HG02763 (cell line): ENCODE measurements around the gene FHDC1.

Source experiments
- ATAC-seq: cut with Tn5 transposase; IDR thresholded peaks from one replicate; pipeline ENCODE4 v1.9.1; 2021; ENCODE audit warnings: mild to moderate bottlenecking, moderate library complexity; ENCODE audit not compliant: unreplicated experiment

FHDC1 gene

DNA sequence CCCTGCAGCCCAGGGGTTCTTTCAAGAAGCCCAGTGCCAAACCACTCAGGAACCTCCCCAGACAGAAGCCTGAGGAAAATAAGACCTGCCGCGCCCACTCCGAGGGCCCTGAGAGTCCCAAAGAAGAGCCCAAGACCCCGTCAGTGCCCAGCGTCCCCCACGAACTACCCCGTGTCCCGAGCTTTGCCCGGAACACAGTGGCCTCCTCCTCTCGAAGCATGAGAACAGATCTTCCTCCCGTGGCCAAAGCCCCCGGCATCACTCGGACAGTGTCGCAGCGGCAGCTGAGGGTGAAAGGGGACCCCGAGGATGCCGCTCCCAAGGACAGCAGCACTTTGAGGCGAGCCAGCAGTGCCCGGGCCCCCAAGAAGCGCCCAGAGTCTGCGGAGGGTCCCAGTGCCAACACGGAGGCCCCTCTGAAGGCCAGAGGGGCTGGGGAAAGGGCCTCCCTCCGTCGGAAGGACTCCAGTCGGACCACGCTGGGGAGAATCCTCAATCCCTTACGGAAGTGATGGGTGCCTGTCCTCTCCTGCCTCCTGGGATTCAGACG, 40.2 kb downstream of the FHDC1 start:
- no peak for ATAC-seq

DNA sequence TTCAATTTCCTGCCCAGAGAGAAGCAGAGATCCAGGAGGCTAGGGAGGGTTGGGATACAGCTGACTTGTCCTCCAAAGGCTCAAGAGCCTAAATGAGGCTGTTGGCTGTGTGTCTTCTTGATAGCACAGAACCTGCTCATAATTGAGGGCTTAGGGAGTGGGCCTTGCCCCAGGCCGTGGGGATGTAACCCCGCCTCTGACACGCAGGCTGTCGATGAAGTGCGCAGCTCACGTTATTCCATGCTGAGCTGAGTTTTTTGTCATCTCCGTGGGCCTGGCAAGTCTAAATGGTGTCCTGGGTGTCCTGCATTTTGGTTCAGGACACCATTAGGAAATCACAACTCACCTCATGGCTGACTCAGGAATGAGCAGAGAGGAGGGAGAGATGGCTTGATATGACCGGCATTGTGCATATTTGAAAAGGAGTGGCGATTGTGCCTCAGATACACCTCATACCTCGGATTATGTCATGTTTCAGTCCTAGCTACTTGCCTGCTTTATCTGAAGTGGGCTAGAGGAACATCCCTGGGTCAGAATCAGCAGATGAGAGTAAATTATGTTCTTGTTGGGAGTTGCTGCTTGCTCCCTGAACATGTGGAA, 43.7 kb downstream of the FHDC1 start:
- ATAC-seq, result no peak

GRCh38 chr4:152981278-152981677, 45.2 kb downstream of the FHDC1 start:
- ATAC-seq, result no peak

DNA sequence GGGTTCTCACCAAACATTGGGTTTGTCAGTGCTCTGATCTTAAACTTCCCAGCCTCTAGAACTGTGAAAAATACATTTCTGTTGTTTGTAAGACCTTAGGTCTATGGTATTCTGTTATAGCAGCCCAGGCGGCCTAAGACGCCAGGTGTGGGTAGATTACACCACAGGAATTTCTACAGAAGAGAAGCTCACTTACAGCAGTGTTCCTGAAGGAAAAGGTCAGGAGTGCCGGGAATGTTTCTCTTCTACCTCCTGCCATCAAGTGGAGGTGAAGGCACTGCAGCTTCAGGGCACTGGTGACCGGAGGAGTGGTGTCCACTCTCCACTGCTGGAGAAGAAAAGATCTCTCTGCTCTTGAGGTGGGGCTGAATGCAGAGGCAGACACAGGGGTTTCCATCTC, 45.7 kb downstream of the FHDC1 start:
- ATAC-seq, result no peak

- ATAC-seq, result no peak
These were observed 47.1 kb downstream of the FHDC1 start for GRCh38 chr4:152983221-152983620.

- no peak for ATAC-seq
These were observed 47.8 kb downstream of the FHDC1 start for GRCh38 chr4:152983774-152984411.

DNA sequence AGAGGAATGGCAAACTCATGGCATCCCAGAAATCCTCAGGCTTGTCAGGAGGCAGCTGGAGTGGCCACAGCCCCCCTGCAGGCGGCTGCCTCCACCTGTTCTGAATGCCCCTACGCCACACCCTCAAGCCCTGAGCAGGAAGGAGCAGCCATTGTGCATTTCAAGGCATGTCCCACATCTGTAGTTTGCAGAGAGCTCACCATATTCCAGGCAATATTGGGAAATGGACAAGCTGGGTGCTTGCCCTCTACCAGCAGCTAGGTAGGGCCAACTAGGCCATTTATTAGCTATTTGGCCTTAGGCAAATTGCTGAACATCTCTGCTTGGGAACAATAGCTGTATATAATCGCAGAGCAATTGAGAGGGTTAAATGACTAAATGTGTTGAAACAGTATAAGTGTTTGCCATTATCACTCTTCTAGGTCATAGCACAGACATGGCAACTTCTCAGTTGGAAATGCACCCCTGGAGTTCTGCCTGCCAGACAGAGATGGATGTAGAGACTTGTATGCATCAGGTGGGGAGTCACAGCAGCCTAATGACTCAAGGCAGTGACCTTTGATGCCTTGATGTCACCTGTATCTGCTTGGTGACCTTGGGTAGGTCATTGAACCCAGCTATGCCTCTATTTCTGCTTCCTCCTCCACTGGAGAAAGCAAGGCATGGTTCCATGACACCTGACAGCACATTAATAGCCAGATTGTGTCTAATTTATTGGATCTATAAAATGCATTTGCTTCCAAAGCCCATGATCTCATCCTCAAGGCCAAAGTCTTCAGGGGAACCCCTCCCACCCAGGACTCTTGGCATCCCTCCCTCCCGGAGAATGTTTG, 52.8 kb downstream of the FHDC1 start:
- no peak for ATAC-seq

DNA sequence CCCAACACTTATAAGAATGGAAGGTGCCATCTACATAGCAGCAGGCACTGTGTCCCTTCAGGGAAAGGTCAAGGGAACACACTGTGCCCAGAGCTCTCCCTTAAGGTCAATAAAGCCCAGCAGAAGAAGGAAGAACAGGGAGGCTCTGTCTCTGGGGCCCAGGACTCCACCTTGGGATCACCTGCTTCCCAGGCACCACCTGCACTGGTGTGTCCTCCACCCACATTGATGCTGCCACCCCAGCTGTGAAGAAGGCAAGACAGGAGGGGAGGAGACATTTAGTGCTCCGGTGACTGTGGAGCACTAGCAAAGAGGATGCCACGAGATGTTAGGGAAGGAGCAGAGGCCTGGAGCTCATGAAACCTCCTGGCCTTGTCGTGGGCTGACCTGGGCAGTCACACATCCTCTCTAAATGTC, 53.4 kb downstream of the FHDC1 start:
- ATAC-seq, result no peak

DNA sequence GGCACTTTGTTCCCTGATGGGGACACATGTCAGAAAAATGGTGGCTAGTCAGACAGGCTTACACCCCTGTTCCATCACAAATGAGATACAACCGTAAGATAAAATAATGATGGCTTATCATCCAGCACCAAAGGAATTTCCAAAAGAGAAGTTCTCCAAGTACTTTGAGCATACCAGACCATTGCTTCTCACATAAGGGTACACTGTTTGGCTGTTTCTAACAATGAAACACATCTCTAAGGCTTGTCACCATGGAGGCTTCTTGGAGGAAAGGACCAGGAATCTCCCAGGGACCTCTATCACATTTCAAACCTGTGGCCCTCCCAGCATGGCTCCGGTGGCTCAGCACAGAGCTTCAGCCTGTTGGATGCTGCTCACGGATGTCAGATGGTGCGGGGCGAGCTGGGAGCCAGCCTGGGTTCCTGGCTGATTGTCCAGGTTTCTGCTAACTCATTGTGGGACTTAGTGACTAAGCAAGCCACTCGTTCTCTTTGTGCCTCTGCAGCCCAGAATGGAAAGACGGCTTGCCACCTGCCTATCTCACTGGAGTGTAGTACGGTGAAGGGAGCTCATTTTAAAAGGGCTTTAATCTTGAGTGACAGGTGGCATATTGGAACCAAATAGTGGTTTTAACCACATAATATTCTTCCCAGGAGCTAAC, 54.5 kb downstream of the FHDC1 start:
- no peak for ATAC-seq

GRCh38 chr4:152991398-152991797, 55.3 kb downstream of the FHDC1 start:
- no peak for ATAC-seq

DNA sequence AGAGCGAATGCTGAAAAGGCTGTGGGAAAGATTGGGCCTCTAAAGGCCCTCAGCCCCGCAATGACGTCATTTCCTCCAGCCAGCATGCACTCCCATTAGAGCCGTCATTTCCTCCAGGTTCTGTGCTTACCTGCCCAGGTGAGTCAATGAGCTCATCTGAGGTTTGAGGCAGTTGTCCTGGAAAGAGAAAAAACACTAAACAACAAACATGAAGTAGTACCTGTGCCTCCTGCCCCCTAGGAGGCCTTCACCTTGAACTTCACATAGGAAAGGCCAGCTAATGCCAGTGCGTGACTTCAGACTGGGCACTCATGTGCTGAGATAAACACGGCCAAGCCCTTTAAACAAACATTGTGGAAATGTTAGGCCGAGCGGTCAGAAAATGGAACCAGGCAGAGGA, 55.9 kb downstream of the FHDC1 start:
- no peak for ATAC-seq

GRCh38 chr4:152992466-152992865, 56.3 kb downstream of the FHDC1 start:
- no peak for ATAC-seq

- no peak for ATAC-seq
These were observed 57.9 kb downstream of the FHDC1 start for GRCh38 chr4:152994038-152994437.

DNA sequence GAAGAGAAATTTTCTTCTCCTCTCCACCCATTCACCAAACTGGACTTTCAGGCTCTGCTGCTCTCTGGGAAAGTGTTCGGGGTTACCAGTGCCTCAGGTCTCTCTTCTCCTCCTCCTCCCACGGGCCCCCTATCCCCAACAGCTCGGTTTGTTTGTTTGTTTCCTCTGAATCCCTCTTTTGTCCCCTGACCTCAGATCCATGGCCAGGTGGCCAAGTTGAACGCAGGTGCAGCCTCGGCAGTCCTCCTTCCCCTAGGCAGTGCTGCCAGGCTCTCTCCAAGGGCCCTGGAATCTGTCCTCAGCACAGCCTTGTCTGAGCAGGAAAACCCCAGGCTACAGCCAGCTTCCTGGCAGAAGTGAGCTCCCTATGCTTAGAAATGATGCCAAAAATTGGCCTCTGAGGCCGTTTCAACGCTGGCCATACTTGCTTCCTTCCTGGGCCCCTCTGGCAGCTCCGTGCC, 60.0 kb downstream of the FHDC1 start:
- no peak for ATAC-seq

DNA sequence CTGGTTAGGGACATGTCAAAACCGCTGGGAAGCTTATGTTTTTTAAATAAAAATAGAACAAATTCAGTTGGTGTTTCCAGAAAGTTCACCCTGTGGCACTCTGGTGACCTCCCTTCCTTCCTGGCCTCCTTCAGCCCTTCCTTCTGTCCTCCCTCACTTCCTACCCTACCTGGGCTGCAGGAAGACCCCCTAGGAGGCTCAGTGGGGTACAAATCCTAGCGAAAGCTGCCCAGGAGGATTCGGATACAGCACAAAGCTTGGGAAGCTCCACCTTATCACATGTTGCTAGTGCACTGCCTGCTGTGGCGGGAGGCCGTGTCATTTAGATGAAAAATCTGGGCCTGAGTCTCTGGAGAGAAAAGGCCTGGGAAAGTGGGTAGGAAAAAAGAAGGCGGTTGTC, 60.5 kb downstream of the FHDC1 start:
- no peak for ATAC-seq

DNA sequence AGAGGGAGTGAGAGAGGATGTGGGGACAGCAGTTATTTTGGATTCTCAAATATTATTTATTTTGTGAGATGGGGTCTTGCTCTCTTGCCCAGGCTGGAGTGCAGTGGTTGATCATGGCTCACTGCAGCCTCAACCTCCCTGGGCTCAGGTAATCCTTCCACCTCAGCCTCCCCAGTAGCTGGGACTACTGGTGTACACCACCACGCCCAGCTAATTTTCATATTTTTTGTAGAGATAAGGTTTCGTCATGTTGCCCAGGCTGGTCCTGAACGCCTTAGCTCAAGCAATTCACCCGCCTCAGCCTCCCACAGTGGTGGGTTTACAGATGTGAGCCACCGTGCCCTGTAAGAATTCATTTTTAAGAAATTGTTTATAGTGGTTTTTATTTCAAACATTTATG, 61.2 kb downstream of the FHDC1 start:
- no peak for ATAC-seq

DNA sequence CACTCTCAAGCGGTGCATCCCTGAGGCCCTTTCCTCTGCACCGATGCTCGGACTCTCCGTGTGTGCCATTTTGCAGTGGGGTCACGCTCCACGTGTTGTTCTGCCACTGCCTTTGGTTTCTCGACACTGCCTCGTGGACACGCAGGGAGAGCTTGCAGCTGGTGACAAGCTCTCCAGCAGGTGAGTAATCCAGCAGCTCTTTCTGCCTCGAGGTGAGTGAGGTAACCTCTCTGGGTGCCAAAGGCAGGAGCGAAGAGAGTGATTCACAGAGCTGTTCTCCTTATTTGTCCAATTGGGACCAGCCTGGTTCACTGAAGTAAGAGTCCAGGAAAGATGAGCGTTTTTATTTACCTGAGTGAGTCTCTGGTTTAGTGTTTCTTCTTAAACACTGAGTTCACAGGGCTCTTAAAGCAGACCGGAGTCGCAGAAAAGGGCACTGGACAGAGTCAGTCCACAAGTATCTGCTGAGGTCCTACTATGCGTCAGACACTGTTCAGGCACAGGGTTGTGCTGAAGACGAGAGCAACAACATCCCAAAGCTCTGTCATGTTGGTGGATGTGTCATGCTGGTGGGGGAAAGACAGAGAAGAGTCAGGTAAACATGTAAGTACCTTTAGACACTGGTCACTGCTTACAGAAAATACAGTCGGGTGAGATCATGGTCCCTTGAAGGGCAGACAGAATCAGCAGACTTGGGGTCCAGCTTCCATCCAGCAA, 61.8 kb downstream of the FHDC1 start:
- no peak for ATAC-seq

DNA sequence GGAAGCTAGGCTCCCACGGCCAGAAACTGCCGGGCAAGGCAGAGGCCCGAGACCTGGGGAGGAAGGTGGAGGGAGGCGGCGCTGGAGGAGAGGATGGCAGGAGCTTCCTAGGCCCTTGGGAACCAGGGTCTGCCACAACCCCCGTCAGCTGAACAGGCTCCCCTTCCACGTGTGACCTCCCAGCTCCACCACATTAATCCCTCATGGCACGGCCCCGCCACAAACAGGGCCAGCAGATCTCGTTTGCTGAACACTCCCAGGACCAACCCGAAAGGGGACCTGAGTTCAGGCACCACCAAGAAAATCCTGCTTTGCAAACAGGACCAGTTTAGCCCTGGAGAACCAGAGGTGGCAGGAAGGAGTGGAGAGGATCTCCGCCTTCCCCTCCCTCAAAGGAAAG, 62.7 kb downstream of the FHDC1 start:
- no peak for ATAC-seq

- no peak for ATAC-seq
These were observed 63.4 kb downstream of the FHDC1 start for GRCh38 chr4:152999346-153000075.

- ATAC-seq, result no peak
These were observed 63.9 kb downstream of the FHDC1 start for GRCh38 chr4:153000076-153000420.
